Osteoblast (primary cell): Measurements from ENCODE around the gene RACGAP1. TPM values are rescaled to one million over a fixed set of nuclear protein-coding genes. Genes with fewer than 3 reads are reported as not detected.

Experiments
- DNase-seq: peaks from one replicate; pipeline ENCODE4 v3.0.0; 2011; ENCODE audit warnings: low spot score, mixed read lengths; ENCODE audit not compliant: insufficient read length; ENCODE audit errors: missing footprints
- H2AFZ ChIP-seq: 2 replicates; pipeline ENCODE4 v1.6.0; 2011; ENCODE audit warnings: mild to moderate bottlenecking, low read length
- H3K27ac ChIP-seq: 2 replicates; pipeline ENCODE4 v1.5.1; 2011; ENCODE audit warnings: mild to moderate bottlenecking, low read depth, low read length, moderate library complexity
- H3K27me3 ChIP-seq: 2 replicates; pipeline ENCODE4 v1.6.0; 2012; ENCODE audit warnings: mild to moderate bottlenecking, control low read depth, inconsistent platforms, low read length, moderate library complexity; ENCODE audit not compliant: insufficient read depth
- H3K36me3 ChIP-seq: 2 replicates; pipeline ENCODE4 v1.5.1; 2011; ENCODE audit warnings: mild to moderate bottlenecking, low read length, control low read depth, moderate library complexity; ENCODE audit not compliant: insufficient read depth
- H3K4me1 ChIP-seq: 2 replicates; pipeline ENCODE4 v1.5.1; 2011; ENCODE audit warnings: mild to moderate bottlenecking, low read length, control low read depth, moderate library complexity; ENCODE audit not compliant: insufficient read depth
- H3K4me2 ChIP-seq: 2 replicates; pipeline ENCODE4 v1.6.0; 2011; ENCODE audit warnings: mild to moderate bottlenecking, low read length; ENCODE audit not compliant: insufficient read depth
- H3K4me3 ChIP-seq: fragments of 200-600 bp; sonication (generic); 3 replicates; pipeline ENCODE4 v1.5.1; 2012; ENCODE audit warnings: mild to moderate bottlenecking, low read length, inconsistent platforms; ENCODE audit not compliant: insufficient read depth
- H3K79me2 ChIP-seq: 2 replicates; pipeline ENCODE4 v1.6.0; 2012; ENCODE audit warnings: mild to moderate bottlenecking, low read length, control low read depth, inconsistent platforms; ENCODE audit not compliant: insufficient read depth
- H3K9me3 ChIP-seq: 2 replicates; pipeline ENCODE4 v1.5.1; 2011; ENCODE audit warnings: low read depth, low read length, control low read depth
- H4K20me1 ChIP-seq: 2 replicates; pipeline ENCODE4 v1.6.0; 2012; ENCODE audit warnings: mild to moderate bottlenecking, low read length, control low read depth; ENCODE audit not compliant: insufficient read depth
- total RNA-seq: library from RNA; depleted of rRNA; stranded (reverse); fragments of >200 nt; gene quantifications from 2 replicates; pipeline ENCODE4 v1.2.3, GENCODE V29; 2012
- TF ChIP-seq, protein P1 (sequence below): IDR thresholded peaks from 2 replicates; pipeline ENCODE4 v1.5.1; 2011; ENCODE audit warnings: mild to moderate bottlenecking, low read depth, low read length, moderate library complexity; ENCODE audit errors: extremely low read depth

Gene RACGAP1
- total RNA-seq, 1 donor, result 12.7 TPM

DNA sequence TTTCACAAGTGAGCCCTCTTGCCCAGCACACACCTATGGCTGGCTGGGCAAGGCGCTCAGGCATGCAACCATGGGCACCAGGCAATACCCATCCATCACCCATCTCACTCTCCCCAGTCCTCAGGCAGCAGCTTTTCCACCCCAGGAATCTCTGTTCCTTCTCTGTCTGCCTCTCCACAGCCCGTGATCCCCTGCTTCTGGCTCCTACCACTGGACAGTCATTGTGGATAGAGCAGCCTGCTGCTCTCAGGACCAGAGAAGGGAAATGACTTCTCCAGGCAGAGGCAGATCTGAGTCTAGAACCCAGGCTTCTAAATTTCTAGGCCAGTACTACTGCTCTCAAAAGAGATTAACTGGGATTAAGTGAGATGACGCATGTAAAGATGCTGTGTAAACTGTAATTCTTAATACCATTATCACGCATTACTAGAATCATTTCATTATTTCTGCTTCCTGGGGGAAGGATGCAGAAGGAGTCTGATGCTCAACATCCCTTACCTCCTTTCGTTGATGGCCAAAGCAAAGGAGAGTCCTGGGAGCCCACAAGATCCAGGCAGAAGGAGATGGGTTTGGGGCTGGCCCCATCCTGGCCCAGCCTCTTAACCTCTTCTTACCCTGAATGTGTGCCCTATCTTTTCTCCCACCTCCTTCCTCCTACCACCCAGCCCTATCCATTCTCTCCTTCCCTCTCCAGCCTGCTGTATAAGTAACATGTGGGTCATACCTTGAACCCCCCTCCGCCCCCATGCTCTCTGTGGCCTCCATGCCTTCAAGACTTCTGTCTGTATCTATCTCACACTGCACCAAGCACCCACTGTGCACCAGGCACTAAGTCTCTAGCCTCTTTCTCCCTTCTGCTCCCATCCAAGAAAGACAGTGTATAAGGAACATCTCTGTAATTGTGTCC lies 68.4 kb downstream of the RACGAP1 start:
- Histone ChIP-seq H3K27me3 (peaks cover 88% of the 10 kb centered on the region), H2AFZ (no peak overlapping the region), H3K79me2 (no peaks in the 10 kb centered on the region), H3K4me3 (no peak overlapping the region), H3K4me2 (no peak overlapping the region), H3K27ac (no peak overlapping the region), H3K36me3 (no peaks in the 10 kb centered on the region), H3K4me1 (peaks cover 9% of the 10 kb centered on the region), H3K9me3 (no peaks in the 10 kb centered on the region), H4K20me1 (no peaks in the 10 kb centered on the region)
- DNase-seq, result peak; percentile 72
- TF ChIP-seq, protein P1, sequence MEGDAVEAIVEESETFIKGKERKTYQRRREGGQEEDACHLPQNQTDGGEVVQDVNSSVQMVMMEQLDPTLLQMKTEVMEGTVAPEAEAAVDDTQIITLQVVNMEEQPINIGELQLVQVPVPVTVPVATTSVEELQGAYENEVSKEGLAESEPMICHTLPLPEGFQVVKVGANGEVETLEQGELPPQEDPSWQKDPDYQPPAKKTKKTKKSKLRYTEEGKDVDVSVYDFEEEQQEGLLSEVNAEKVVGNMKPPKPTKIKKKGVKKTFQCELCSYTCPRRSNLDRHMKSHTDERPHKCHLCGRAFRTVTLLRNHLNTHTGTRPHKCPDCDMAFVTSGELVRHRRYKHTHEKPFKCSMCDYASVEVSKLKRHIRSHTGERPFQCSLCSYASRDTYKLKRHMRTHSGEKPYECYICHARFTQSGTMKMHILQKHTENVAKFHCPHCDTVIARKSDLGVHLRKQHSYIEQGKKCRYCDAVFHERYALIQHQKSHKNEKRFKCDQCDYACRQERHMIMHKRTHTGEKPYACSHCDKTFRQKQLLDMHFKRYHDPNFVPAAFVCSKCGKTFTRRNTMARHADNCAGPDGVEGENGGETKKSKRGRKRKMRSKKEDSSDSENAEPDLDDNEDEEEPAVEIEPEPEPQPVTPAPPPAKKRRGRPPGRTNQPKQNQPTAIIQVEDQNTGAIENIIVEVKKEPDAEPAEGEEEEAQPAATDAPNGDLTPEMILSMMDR, result no peak

DNA sequence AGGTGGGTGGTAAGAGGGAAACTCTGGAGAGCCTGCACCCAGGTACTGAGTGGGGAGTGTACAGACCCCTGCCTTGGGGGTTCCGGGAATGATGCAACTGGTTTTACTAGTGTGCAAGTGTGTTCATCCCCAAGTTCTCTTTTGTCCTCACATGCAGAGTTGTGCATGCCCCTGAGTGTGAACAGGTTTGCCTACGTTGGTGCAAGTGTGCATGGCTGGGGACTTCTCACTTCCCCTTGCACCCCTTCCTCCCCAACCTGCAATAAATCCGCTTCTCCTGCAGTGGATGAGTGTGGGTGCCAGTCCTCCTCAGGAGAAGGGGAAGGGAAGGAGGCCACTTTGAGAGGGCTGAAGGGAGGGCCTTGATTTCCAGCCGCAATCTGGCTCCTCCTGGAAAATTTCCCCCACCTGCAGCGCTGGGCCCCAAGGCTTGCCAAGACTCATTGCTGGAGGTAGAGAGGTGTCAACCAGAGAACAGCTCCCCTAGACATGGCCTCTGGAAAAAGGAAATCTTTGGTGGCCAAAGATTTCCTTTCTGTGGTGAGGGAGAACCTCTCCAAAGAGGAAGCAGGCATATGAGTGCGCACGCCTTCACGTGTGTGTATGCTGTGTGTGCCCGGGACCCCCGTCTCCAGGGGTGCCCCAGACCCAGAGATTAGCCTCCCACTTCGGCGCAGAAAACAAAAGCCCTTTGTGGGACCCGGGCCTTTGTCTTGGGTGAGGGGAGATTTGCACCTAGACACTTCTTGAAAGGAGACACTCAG lies 69.2 kb downstream of the RACGAP1 start:
- Histone ChIP-seq H2AFZ (no peak overlapping the region), H3K27ac (no peak overlapping the region), H3K4me1 (peaks cover 9% of the 10 kb centered on the region), H3K27me3 (peaks cover 85% of the 10 kb centered on the region), H3K79me2 (no peaks in the 10 kb centered on the region), H3K9me3 (no peaks in the 10 kb centered on the region), H3K36me3 (no peaks in the 10 kb centered on the region), H3K4me3 (no peak overlapping the region), H3K4me2 (no peak overlapping the region), H4K20me1 (no peaks in the 10 kb centered on the region)
- DNase-seq, result peak; percentile 62
- TF ChIP-seq, protein P1, result no peak

DNA sequence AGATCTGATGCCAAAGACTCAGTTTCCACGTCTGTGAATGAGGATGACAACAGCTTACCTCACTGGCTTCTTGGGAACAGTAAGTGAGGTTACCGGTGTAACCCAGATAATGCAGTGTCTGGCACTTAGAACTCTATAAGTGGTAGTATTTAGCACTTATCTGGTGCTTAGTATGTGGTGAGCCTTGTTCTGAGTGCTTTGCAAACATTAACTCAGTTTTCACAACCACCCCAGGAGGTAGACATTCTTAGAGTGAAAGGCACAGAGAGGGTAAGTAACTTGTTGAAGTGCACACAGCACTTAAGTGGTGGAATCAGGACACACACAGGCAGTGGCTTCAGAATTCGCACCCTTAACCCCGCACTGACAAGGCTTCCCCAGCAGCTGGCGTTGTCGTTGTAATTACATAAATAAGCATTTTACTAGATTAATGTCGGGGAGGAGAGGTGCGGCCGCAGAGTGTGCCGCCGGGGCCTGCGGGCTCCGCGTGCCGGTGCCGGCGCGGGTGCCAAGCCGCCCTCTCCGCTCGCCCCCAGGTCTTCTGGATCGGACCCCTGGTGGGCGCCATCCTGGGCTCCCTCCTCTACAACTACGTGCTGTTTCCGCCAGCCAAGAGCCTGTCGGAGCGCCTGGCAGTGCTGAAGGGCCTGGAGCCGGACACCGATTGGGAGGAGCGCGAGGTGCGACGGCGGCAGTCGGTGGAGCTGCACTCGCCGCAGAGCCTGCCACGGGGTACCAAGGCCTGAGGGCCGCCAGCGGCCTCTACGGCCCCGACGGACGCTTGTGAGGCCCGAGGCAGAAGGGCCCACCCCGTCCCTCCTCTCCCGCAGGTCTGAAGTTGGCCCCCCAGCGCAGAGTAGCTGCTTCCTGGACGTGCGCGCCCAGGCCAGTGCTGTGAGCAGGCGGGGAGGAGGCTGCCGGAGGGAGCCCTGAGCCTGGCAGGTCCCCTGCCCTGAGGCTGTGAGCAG lies 70.1 kb downstream of the RACGAP1 start:
- H3K27ac ChIP-seq, result no peak overlapping the region
- peak; percentile 77 for DNase-seq
- TF ChIP-seq, protein P1, result no peak
- no peaks in the 10 kb centered on the region for H4K20me1 ChIP-seq
- no peaks in the 10 kb centered on the region for H3K36me3 ChIP-seq
- H3K4me1 ChIP-seq, result peaks cover 9% of the 10 kb centered on the region
- H3K9me3 ChIP-seq, result no peaks in the 10 kb centered on the region
- H3K79me2 ChIP-seq, result no peaks in the 10 kb centered on the region
- no peak overlapping the region for H3K4me3 ChIP-seq
- peaks cover 78% of the 10 kb centered on the region for H3K27me3 ChIP-seq
- H3K4me2 ChIP-seq, result no peak overlapping the region
- no peak overlapping the region for H2AFZ ChIP-seq
